MCF 10A (cell line): ENCODE results near the gene PLK5. TPM values are rescaled to one million over a fixed set of nuclear protein-coding genes. Genes with fewer than 3 reads are reported as not detected.

Experiments
- BruUV-seq: library from RNA; stranded (reverse); fragments of 400-500 nt; replicated peaks from 2 replicates; lab custom pipeline; 2021; lab: Mats Ljungman, UMichigan
- CTCF ChIA-PET: fragments of 300-600 bp; sonication (Branson Sonifier 250); formaldehyde crosslinking; extraction: SDS; loops from one replicate; lab custom pipeline; 2021; ENCODE audit warnings: antibody characterized with exemption, inconsistent platforms; lab: Yijun Ruan, JAX
- POLR2A ChIA-PET: fragments of 300-600, 350-650 bp; sonication (Branson Sonifier 250); formaldehyde crosslinking; extraction: SDS; loops from one replicate; lab custom pipeline; 2020; ENCODE audit warnings: antibody characterized with exemption, inconsistent platforms; lab: Yijun Ruan, JAX
- DNase-seq: peaks from one replicate; pipeline ENCODE4 v3.0.0-alpha.2; 2018; ENCODE audit not compliant: unreplicated experiment
- H3K27ac Mint-ChIP-seq: one replicate; pipeline ENCODE4 v1.8.0; 2022; ENCODE audit warnings: mild to moderate bottlenecking, low read depth, mixed read lengths; ENCODE audit not compliant: unreplicated experiment
- H3K27me3 Mint-ChIP-seq: one replicate; pipeline ENCODE4 v1.8.0; 2022; ENCODE audit warnings: mixed read lengths; ENCODE audit not compliant: insufficient read depth, unreplicated experiment
- H3K36me3 Mint-ChIP-seq: one replicate; pipeline ENCODE4 v1.8.0; 2022; ENCODE audit warnings: mild to moderate bottlenecking, moderate library complexity, mixed read lengths; ENCODE audit not compliant: insufficient read depth, unreplicated experiment
- H3K4me1 Mint-ChIP-seq: one replicate; pipeline ENCODE4 v1.8.0; 2022; ENCODE audit warnings: mixed read lengths; ENCODE audit not compliant: insufficient read depth, unreplicated experiment
- H3K4me3 Mint-ChIP-seq: one replicate; pipeline ENCODE4 v1.8.0; 2022; ENCODE audit warnings: mild to moderate bottlenecking, moderate library complexity, mixed read lengths; ENCODE audit not compliant: unreplicated experiment
- H3K9me3 Mint-ChIP-seq: one replicate; pipeline ENCODE4 v1.8.0; 2022; ENCODE audit warnings: mixed read lengths; ENCODE audit not compliant: unreplicated experiment
- CTCF ChIP-seq: fragments of 200-600 bp; IDR thresholded peaks from one replicate; pipeline ENCODE4 v1.8.0; 2022; ENCODE audit warnings: antibody characterized with exemption, mild to moderate bottlenecking; ENCODE audit not compliant: unreplicated experiment
- intact Hi-C: fragments of 100-400 bp; cut with micrococcal nuclease; formaldehyde crosslinking; loops from 2 replicates; pipeline ENCODE4 v1.14.1; 2022
- total RNA-seq: library from RNA; stranded (reverse); gene quantifications from 2 replicates; pipeline ENCODE4 v1.2.3, GENCODE V29; 2022

The PLK5 gene
- total RNA-seq, 1 experiment from 2014 or later = 0.21 TPM

- intact Hi-C loops = no loop called here
- no peaks in the 10 kb centered on the region for H3K27me3 Mint-ChIP-seq
- peak overlapping the region; percentile 99 for H3K27ac Mint-ChIP-seq
- DNase-seq = no peak
- BruUV-seq = no TSS peak
- CTCF ChIA-PET = no interaction called here
- H3K4me3 Mint-ChIP-seq = peak overlapping the region; percentile 91
- TF ChIP-seq CTCF = no peak
- H3K4me1 Mint-ChIP-seq = peaks cover 9% of the 10 kb centered on the region
- H3K36me3 Mint-ChIP-seq = peaks cover 23% of the 10 kb centered on the region
- no peaks in the 10 kb centered on the region for H3K9me3 Mint-ChIP-seq
- POLR2A ChIA-PET = no interaction called here
Measured at GRCh38 chr19:1507192-1507660, 16.7 kb upstream of the PLK5 start.

GRCh38 chr19:1507763-1508506 is 15.9 kb upstream of the PLK5 start:
- Mint-ChIP-seq H3K36me3 (peaks cover 23% of the 10 kb centered on the region), H3K4me3 (peak overlapping the region; percentile 91), H3K4me1 (peaks cover 9% of the 10 kb centered on the region), H3K27me3 (no peaks in the 10 kb centered on the region), H3K27ac (peak overlapping the region; percentile 99), H3K9me3 (no peaks in the 10 kb centered on the region)
- ChIA-PET CTCF (interaction anchor here (0.8 kb wide), 1 partner anchor 164 kb away, joined by 3 read pairs; no protein-coding TSS in a partner anchor), POLR2A (interaction anchor here (0.6 kb wide), 1 partner anchor 67 kb away, joined by 3 read pairs; no protein-coding TSS in a partner anchor)
- DNase-seq = peak; percentile 97
- BruUV-seq = no TSS peak
- intact Hi-C loops = no loop called here
- TF ChIP-seq CTCF = no peak

GRCh38 chr19:1508507-1508856 is 15.4 kb upstream of the PLK5 start:
- CTCF ChIA-PET = interaction anchor here (0.8 kb wide), 1 partner anchor 163 kb away, joined by 3 read pairs; no protein-coding TSS in a partner anchor
- Mint-ChIP-seq H3K4me1 (peaks cover 9% of the 10 kb centered on the region), H3K4me3 (peak overlapping the region; percentile 35), H3K27me3 (no peaks in the 10 kb centered on the region), H3K36me3 (peaks cover 23% of the 10 kb centered on the region), H3K27ac (peak overlapping the region; percentile 99), H3K9me3 (no peaks in the 10 kb centered on the region)
- no peak for TF ChIP-seq CTCF
- POLR2A ChIA-PET = interaction anchor here (0.6 kb wide), 1 partner anchor 67 kb away, joined by 3 read pairs; no protein-coding TSS in a partner anchor
- intact Hi-C loops = no loop called here
- no peak for DNase-seq
- BruUV-seq = no TSS peak

GRCh38 chr19:1509602-1510441 is 14.1 kb upstream of the PLK5 start:
- Mint-ChIP-seq H3K36me3 (peaks cover 12% of the 10 kb centered on the region), H3K9me3 (no peaks in the 10 kb centered on the region), H3K27me3 (no peaks in the 10 kb centered on the region), H3K27ac (peak overlapping the region; percentile 7), H3K4me3 (no peak overlapping the region), H3K4me1 (peaks cover 9% of the 10 kb centered on the region)
- intact Hi-C loops = loop anchor here (5.0 kb wide), 1 partner anchor 233 kb away; the partner anchor contains the start of gene FAM174C
- no peak for DNase-seq
- TF ChIP-seq CTCF = no peak
- CTCF ChIA-PET = interaction anchor here (0.7 kb wide), 1 partner anchor 584 kb away, joined by 4 read pairs; no protein-coding TSS in a partner anchor
- POLR2A ChIA-PET = interaction anchor here (0.6 kb wide), 1 partner anchor 250 kb away, joined by 4 read pairs; no protein-coding TSS in a partner anchor
- BruUV-seq = no TSS peak
